Fibroblast of lung (primary cell): ENCODE measurements around the gene TUBG1.
"Not testable (repeated sequence)": the region's sequence is repeated elsewhere in the genome, so short reads cannot be mapped to it uniquely, and the experiment has no call there.

Experiments used
- EZH2 ChIP-seq: IDR thresholded peaks from 2 replicates; pipeline ENCODE4 v1.5.1; 2012; ENCODE audit warnings: low read length, control low read depth, mild to moderate bottlenecking; ENCODE audit errors: missing control alignments
- TF ChIP-seq, protein P1 (sequence below), 2 donors: IDR thresholded peaks in 1 of 2; conservative IDR thresholded peaks in 1 of 2; 1 replicate in 1 of 2; 2 replicates in 1 of 2; pipeline ENCODE4 v1.5.1; 2011 to 2012; ENCODE audit warnings: low read length in 2 of 2, control low read depth in 1 of 2, inconsistent platforms in 1 of 2, low read depth in 1 of 2, mild to moderate bottlenecking in 1 of 2

DNA sequence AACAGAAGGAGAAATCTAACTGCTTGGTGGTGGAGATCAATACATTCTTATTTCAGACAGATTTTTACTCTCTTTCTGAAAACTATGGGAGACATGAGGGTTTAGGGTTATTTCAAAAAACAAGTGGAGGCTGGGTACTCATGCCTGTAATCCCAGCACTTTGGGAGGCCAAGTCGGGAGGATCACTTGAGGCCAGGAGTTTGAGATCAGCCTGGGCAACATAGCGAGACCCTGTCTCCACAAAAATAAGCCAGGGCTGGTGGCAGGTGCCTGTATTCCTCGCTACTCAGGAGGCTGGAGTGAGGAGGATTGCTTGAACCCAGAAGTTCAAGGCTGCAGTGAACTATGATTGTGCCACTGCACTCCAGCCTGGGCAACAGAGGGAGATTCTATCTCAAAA lies 12.5 kb downstream of the TUBG1 start:
- TF ChIP-seq, protein P1, sequence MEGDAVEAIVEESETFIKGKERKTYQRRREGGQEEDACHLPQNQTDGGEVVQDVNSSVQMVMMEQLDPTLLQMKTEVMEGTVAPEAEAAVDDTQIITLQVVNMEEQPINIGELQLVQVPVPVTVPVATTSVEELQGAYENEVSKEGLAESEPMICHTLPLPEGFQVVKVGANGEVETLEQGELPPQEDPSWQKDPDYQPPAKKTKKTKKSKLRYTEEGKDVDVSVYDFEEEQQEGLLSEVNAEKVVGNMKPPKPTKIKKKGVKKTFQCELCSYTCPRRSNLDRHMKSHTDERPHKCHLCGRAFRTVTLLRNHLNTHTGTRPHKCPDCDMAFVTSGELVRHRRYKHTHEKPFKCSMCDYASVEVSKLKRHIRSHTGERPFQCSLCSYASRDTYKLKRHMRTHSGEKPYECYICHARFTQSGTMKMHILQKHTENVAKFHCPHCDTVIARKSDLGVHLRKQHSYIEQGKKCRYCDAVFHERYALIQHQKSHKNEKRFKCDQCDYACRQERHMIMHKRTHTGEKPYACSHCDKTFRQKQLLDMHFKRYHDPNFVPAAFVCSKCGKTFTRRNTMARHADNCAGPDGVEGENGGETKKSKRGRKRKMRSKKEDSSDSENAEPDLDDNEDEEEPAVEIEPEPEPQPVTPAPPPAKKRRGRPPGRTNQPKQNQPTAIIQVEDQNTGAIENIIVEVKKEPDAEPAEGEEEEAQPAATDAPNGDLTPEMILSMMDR (conservative IDR thresholded peaks at IDR 0.05 in 1 of 2, IDR thresholded peaks at IDR 0.05 in 1 of 2; ENCODE audit: low read depth in 1 of 2, low read length in 2 of 2), result not testable (repeated sequence)
- TF ChIP-seq EZH2, result not testable (repeated sequence)
